GM12878 (cell line): ENCODE results near the gene TMCC2. TPM values are rescaled to one million over a fixed set of nuclear protein-coding genes. Genes with fewer than 3 reads are reported as not detected.

ENCODE experiments used
- ATAC-seq: fragments of 200-7000 bp; cut with Tn5 transposase; 3 replicates; pipeline ENCODE4 v1.9.1; 2020; ENCODE audit warnings: mild to moderate bottlenecking, moderate library complexity
- BruUV-seq: library from RNA; stranded (reverse); fragments of 400-500 nt; replicated peaks from 2 replicates; lab custom pipeline; 2021; lab: Mats Ljungman, UMichigan
- CTCF ChIA-PET: fragments of 300-600 bp; sonication (Branson Sonifier 250); formaldehyde crosslinking; extraction: SDS; loops from one replicate; lab custom pipeline; 2021; ENCODE audit warnings: inconsistent platforms; lab: Yijun Ruan, JAX
- POLR2A ChIA-PET: fragments of 350-600 bp; formaldehyde crosslinking; extraction: SDS; loops from one replicate; lab custom pipeline; 2021; ENCODE audit warnings: inconsistent platforms; lab: Charles Lee
- RAD21 ChIA-PET: fragments of 300-600 bp; sonication (Branson Sonifier 250); formaldehyde crosslinking; loops from one replicate; lab custom pipeline; 2023; ENCODE audit warnings: antibody characterized with exemption; ENCODE audit not compliant: unreplicated experiment; lab: Charles Lee
- SMC1A ChIA-PET: fragments of 300-600 bp; sonication (Branson Sonifier 250); formaldehyde crosslinking; loops from one replicate; lab custom pipeline; 2023; ENCODE audit not compliant: unreplicated experiment, uncharacterized antibody; lab: Charles Lee
- DNase-seq: peaks from one replicate; pipeline ENCODE4 v3.0.0-alpha.2; 2011; ENCODE audit warnings: low read depth, low spot score
- FAIRE-seq: peaks from 3 replicates; lab custom pipeline; 2011; peaks lifted over from hg19 to GRCh38; lab: Jason Lieb, UNC
- H2AFZ ChIP-seq: 2 replicates; pipeline ENCODE4 v1.6.0; 2011; ENCODE audit warnings: low read depth, low read length, control low read depth; ENCODE audit not compliant: control insufficient read depth
- H3K27ac ChIP-seq: 2 replicates; pipeline ENCODE4 v1.5.1; 2011; ENCODE audit warnings: control low read depth; ENCODE audit not compliant: control insufficient read depth, insufficient read depth
- H3K27me3 ChIP-seq, 2 experiments: replicated peaks in 1 of 2; 2 replicates each; pipeline versions ENCODE4 v1.6.0 to v1.6.1; 2011; ENCODE audit warnings: low read length in 1 of 2; ENCODE audit not compliant: control insufficient read depth in 2 of 2, insufficient read depth in 2 of 2
- H3K36me3 ChIP-seq, 2 experiments: 2 replicates each; pipeline ENCODE4 v1.5.1; 2011; ENCODE audit warnings: low read length in 1 of 2; ENCODE audit not compliant: control insufficient read depth in 2 of 2, insufficient read depth in 2 of 2
- H3K4me1 ChIP-seq: 2 replicates; pipeline ENCODE4 v1.6.1; 2011; ENCODE audit warnings: mild to moderate bottlenecking, low read length, moderate library complexity, mixed read lengths; ENCODE audit not compliant: control insufficient read depth, insufficient read depth
- H3K4me2 ChIP-seq: 2 replicates; pipeline ENCODE4 v1.6.0; 2011; ENCODE audit warnings: control low read depth; ENCODE audit not compliant: control insufficient read depth, insufficient read depth
- H3K4me3 ChIP-seq: fragments of 200-600 bp; sonication (generic); 2 replicates; pipeline ENCODE4 v1.5.1; 2016
- H3K79me2 ChIP-seq: 2 replicates; pipeline ENCODE4 v1.6.0; 2011; ENCODE audit warnings: low read length; ENCODE audit not compliant: control insufficient read depth, insufficient read depth
- H3K9ac ChIP-seq: 2 replicates; pipeline ENCODE4 v1.8.0; 2011; ENCODE audit warnings: low read length, control low read depth, mixed read lengths; ENCODE audit not compliant: control insufficient read depth, insufficient read depth
- H3K9me3 ChIP-seq: replicated peaks from 3 replicates; pipeline ENCODE4 v1.5.1; 2011; ENCODE audit warnings: mild to moderate bottlenecking, low read length; ENCODE audit not compliant: control insufficient read depth, insufficient read depth
- H4K20me1 ChIP-seq: 2 replicates; pipeline ENCODE4 v1.6.0; 2011; ENCODE audit not compliant: control insufficient read depth, insufficient read depth
- BHLHE40 ChIP-seq, 2 experiments: fragments of 450-650 bp in 1 of 2; IDR thresholded peaks; 2 replicates each; pipeline ENCODE4 v1.6.1; 2011 to 2017; ENCODE audit warnings: low read depth in 2 of 2, borderline replicate concordance in 1 of 2, improper control_type of control experiment in 1 of 2, low read length in 1 of 2, mild to moderate bottlenecking in 1 of 2
- EGR1 ChIP-seq, 2 experiments: IDR thresholded peaks; 1 replicate in 1 of 2; 2 replicates in 1 of 2; pipeline ENCODE4 v1.6.1; 2011 to 2012; ENCODE audit warnings: low read depth in 2 of 2, low read length in 2 of 2, borderline replicate concordance in 1 of 2, mild to moderate bottlenecking in 1 of 2, moderate library complexity in 1 of 2
- GABPA ChIP-seq: IDR thresholded peaks from 2 replicates; pipeline ENCODE4 v1.6.1; 2014; ENCODE audit warnings: antibody characterized with exemption, low read depth, mild to moderate bottlenecking, inconsistent platforms
- RBBP5 ChIP-seq: fragments of 200-600 bp; sonication (generic); conservative IDR thresholded peaks from 2 replicates; pipeline ENCODE4 v1.6.1; 2016
- SMARCA5 ChIP-seq: fragments of 450-650 bp; IDR thresholded peaks from 2 replicates; pipeline ENCODE4 v1.6.1; 2017; ENCODE audit warnings: mild to moderate bottlenecking
- SUPT20H ChIP-seq: IDR thresholded peaks from 2 replicates; pipeline ENCODE4 v1.6.1; 2011; ENCODE audit warnings: low read depth, mild to moderate bottlenecking, low read length, moderate library complexity, borderline replicate concordance; ENCODE audit not compliant: control insufficient read depth
- TCF12 ChIP-seq: IDR thresholded peaks from 2 replicates; pipeline ENCODE4 v1.6.1; 2011; ENCODE audit warnings: low read depth, mild to moderate bottlenecking, low read length
- WGBS: methylation state at CpG from one replicate; pipeline ENCODE4 v1.1.6; 2016; ENCODE audit warnings: low lambda C conversion rate; ENCODE audit not compliant: insufficient replicate concordance, insufficient coverage; ENCODE audit errors: missing lambda C conversion rate; 5-methylcytosine and 5-hydroxymethylcytosine counted together
- in situ Hi-C: fragments of 300-500 bp; cut with MboI; formaldehyde crosslinking; loops from 9 replicates; pipeline ENCODE4 v1.14.3; 2018; ENCODE audit warnings: mixed read lengths
- intact Hi-C: fragments of 100-400 bp; cut with micrococcal nuclease; formaldehyde crosslinking; loops from one replicate; pipeline ENCODE4 v1.14.2; 2022; ENCODE audit not compliant: unreplicated experiment
- polyA plus RNA-seq, 11 experiments: library from polyadenylated mRNA; depleted of rRNA in 4 of 11; unstranded in 6 of 11; stranded (reverse) in 5 of 11; fragments of >200 nt; fragmentation: Nextera tagmentation in 4 of 11; fragmentation: Illumina TruSeq in 1 of 11; extraction: Ambion mirVana in 4 of 11; extraction: Trizol in 1 of 11; gene quantifications; 1 replicate in 1 of 11; 2 replicates in 10 of 11; pipeline versions ENCODE4 v1.2.1 to v1.2.3, GENCODE V29; 2011 to 2016; ENCODE audit warnings: inconsistent platforms in 2 of 11, missing spikeins in 2 of 11, low read depth in 1 of 11
- total RNA-seq, 4 experiments: library from RNA; depleted of rRNA in 3 of 4; stranded (reverse); fragments of >200 nt in 3 of 4; fragmentation: Illumina TruSeq in 1 of 4; extraction: Trizol in 1 of 4; gene quantifications; 2 replicates each; pipeline versions ENCODE4 v1.2.1 to v1.2.3, GENCODE V29; 2013 to 2021
- TF ChIP-seq, protein P1 (sequence below): fragments of 150-350 bp; IDR thresholded peaks from 2 replicates; pipeline ENCODE4 v1.6.1; 2014; ENCODE audit warnings: mild to moderate bottlenecking, low read depth, low read length
- TF ChIP-seq, protein P2 (sequence below): fragments of 450-650 bp; IDR thresholded peaks from 2 replicates; pipeline ENCODE4 v1.6.1; 2017; ENCODE audit warnings: mild to moderate bottlenecking, moderate library complexity

Gene TMCC2
- total and polyA plus RNA-seq, 10 of the 15 experiments (the other 5 are each of a cell fraction or from before 2014, with no cell fraction given): 0.06 to 2.3 (median 0.76) TPM

DNA sequence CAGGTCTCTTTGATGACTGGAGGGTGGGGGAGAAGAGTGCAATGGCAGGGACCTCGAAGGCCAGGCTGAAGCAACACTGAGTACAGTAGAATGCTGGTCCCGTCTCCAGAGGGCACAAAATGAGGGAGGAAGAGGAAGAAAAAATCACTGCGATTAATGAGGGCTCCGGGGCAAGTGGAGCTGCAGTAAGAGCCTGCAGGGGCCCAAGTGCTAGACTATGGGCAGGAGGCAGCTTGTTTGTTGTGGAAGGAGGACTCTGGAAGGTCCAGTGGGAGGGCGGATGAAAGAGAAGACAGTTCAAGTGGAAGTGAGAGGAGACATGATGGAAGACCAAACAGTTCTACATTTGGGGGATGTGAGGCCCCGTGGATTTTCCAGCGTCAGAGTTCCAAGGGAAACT is 17.4 kb downstream of the TMCC2 start:
- no peak overlapping the region for H3K9ac ChIP-seq
- SMC1A ChIA-PET: interaction anchor here (0.6 to 11.7 kb wide), 5 partner anchors 8 to 460 kb away, joined by 3 to 154 read pairs (median 15); partner anchors contain the start of gene TMCC2
- 36% methylated on average over 7 of the region's 7 CpGs for WGBS
- no peak for DNase-seq
- TF ChIP-seq, protein P1, sequence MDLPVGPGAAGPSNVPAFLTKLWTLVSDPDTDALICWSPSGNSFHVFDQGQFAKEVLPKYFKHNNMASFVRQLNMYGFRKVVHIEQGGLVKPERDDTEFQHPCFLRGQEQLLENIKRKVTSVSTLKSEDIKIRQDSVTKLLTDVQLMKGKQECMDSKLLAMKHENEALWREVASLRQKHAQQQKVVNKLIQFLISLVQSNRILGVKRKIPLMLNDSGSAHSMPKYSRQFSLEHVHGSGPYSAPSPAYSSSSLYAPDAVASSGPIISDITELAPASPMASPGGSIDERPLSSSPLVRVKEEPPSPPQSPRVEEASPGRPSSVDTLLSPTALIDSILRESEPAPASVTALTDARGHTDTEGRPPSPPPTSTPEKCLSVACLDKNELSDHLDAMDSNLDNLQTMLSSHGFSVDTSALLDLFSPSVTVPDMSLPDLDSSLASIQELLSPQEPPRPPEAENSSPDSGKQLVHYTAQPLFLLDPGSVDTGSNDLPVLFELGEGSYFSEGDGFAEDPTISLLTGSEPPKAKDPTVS: no peak
- no peak for TF ChIP-seq SUPT20H
- TF ChIP-seq EGR1 (IDR thresholded peaks at IDR 0.05; ENCODE audit: borderline replicate concordance in 1 of 2, low read depth in 2 of 2, low read length in 2 of 2): no peak
- TF ChIP-seq GABPA: no peak
- TF ChIP-seq RBBP5: no peak
- TF ChIP-seq BHLHE40 (IDR thresholded peaks at IDR 0.05; ENCODE audit: borderline replicate concordance in 1 of 2, low read depth in 2 of 2, low read length in 1 of 2): no peak
- TF ChIP-seq, protein P2, sequence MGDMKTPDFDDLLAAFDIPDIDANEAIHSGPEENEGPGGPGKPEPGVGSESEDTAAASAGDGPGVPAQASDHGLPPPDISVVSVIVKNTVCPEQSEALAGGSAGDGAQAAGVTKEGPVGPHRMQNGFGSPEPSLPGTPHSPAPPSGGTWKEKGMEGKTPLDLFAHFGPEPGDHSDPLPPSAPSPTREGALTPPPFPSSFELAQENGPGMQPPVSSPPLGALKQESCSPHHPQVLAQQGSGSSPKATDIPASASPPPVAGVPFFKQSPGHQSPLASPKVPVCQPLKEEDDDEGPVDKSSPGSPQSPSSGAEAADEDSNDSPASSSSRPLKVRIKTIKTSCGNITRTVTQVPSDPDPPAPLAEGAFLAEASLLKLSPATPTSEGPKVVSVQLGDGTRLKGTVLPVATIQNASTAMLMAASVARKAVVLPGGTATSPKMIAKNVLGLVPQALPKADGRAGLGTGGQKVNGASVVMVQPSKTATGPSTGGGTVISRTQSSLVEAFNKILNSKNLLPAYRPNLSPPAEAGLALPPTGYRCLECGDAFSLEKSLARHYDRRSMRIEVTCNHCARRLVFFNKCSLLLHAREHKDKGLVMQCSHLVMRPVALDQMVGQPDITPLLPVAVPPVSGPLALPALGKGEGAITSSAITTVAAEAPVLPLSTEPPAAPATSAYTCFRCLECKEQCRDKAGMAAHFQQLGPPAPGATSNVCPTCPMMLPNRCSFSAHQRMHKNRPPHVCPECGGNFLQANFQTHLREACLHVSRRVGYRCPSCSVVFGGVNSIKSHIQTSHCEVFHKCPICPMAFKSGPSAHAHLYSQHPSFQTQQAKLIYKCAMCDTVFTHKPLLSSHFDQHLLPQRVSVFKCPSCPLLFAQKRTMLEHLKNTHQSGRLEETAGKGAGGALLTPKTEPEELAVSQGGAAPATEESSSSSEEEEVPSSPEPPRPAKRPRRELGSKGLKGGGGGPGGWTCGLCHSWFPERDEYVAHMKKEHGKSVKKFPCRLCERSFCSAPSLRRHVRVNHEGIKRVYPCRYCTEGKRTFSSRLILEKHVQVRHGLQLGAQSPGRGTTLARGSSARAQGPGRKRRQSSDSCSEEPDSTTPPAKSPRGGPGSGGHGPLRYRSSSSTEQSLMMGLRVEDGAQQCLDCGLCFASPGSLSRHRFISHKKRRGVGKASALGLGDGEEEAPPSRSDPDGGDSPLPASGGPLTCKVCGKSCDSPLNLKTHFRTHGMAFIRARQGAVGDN: no peak
- no peak for TF ChIP-seq SMARCA5
- no peak for TF ChIP-seq TCF12
- H3K27ac ChIP-seq: no peak overlapping the region
- H3K4me1 ChIP-seq: no peaks in the 10 kb centered on the region
- no peaks in the 10 kb centered on the region for H3K36me3 ChIP-seq
- RAD21 ChIA-PET: interaction anchor here (21.3 to 24.5 kb wide), 2 partner anchors 7 to 9 kb away, joined by 728 read pairs; partner anchors contain the start of gene TMCC2
- no peaks in the 10 kb centered on the region for H3K9me3 ChIP-seq
- no peak overlapping the region for H3K4me3 ChIP-seq
- intact Hi-C loops (no loop called here), in situ Hi-C loops (no loop called here)
- FAIRE-seq: no peak
- BruUV-seq: no TSS peak
- no peaks in the 10 kb centered on the region for H4K20me1 ChIP-seq
- H3K4me2 ChIP-seq: no peak overlapping the region
- POLR2A ChIA-PET: interaction anchor here (0.6 to 2.2 kb wide), 4 partner anchors 8 to 184 kb away, joined by 3 to 11 read pairs (median 6); no protein-coding TSS in a partner anchor
- H2AFZ ChIP-seq: no peak overlapping the region
- CTCF ChIA-PET: interaction anchor here (1.3 to 22.4 kb wide), 5 partner anchors 11 to 28 kb away, joined by 4 to 836 read pairs (median 6); partner anchors contain the start of gene TMCC2
- H3K79me2 ChIP-seq: no peaks in the 10 kb centered on the region
- no peaks in the 10 kb centered on the region; a peak in 3 of 4 replicates for H3K27me3 ChIP-seq
- ATAC-seq: no peak
